ENCODE measurements around the gene NEO1. TPM values are rescaled to one million over a fixed set of nuclear protein-coding genes. Genes with fewer than 3 reads are reported as not detected.
A peak's percentile ranks its signal among the peaks of the same experiment; 100 is the strongest.

The NEO1 gene
- total RNA-seq, 8 experiments from 2014 or later: 21.5 to 98.0 (median 48.5) TPM

DNA sequence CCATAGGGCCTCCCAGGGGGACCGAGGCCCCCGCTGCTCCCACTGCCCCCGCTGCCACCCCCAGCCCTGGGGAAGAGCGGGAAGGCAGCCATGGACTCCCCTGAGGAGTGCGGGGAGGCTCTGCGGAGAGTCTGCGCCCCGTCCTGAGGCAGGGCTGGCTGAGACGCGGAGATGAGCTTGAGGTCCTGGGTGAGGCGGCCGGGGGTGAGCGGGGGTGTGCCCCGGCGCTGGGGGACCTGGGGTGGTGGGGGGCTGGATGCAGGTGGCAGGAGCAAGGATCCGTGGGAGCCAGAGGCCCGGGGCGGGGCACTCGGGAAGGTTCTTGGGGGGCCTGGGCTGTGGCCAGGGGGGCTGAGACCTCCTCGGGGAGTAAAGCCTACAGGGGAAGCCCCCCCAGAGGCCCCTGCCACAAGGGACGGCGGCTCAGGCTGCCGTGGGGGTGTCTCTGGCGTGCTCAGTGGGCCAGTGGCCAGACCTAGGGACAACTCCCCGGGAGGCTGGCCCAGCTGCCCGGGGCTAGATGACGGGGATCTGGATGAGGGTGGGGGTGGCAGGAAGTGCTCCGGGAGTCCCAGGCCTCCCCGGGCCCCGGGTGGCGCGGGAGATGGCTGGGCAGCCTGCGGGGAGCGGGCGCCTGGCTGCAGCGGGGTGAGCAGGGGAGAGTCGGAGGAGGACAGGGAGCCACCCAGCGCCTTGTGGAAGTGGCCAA lies 270.6 kb downstream of the NEO1 start:
- no peak overlapping the region for H3K27ac ChIP-seq
- WGBS, 10 experiments: 90% methylated on average over 2 of the region's 38 CpGs; no CpG with 5 or more reads in 9 of the 10 experiments
- H3K4me1 ChIP-seq (replicated peaks in 1 of 2): peaks cover 33 to 35% of the 10 kb centered on the region in 2 donors
- no peak overlapping the region for H3K4me3 ChIP-seq
- in situ Hi-C loops (cut with MboI; ENCODE audit: low pct_unique_long_range_greater_than_20kb in 2 of 9, low sequenced_read_pairs in 9 of 9, unreplicated experiment in 9 of 9): loop anchor here in 7 of 9 experiments (25.0 kb wide), 4 partner anchors 214 to 389 kb away; partner anchors contain the start of gene CD276 (in 4 of the 7)
- no peak for ATAC-seq (replicated peaks in 6 of 8)

DNA sequence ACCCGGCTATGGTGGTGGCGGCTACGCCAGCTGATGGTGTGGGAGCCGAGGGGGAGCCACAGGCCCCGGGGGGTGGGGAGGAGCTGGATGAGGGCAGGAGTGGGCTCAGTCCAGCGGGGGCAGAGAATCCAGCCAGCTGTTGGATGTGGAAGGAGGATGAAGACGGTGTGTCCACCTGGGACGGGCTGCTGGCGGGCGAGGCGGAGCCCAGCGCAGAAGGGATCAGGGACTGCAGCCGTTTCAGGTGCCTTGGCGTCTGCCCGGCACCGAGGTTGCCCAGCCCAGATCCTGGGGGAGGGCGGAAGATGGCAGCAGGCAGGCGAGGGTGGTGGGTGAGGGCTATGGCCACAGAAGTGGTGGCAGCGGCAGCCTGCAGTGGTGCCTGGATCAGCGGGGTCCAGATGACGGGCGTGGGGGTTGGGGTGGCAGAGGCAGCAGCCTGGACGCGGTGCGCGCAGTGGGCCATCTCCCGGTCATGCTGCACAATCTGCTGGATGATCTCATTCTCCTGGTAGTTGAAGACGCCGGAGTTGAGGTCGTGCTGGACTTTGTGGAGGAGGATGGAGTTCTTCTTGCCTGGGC lies 271.2 kb downstream of the NEO1 start:
- in situ Hi-C loops (cut with MboI; ENCODE audit: low pct_unique_long_range_greater_than_20kb in 2 of 9, low sequenced_read_pairs in 9 of 9, unreplicated experiment in 9 of 9): loop anchor here in 7 of 9 experiments (25.0 kb wide), 4 partner anchors 214 to 389 kb away; partner anchors contain the start of gene CD276 (in 4 of the 7)

DNA sequence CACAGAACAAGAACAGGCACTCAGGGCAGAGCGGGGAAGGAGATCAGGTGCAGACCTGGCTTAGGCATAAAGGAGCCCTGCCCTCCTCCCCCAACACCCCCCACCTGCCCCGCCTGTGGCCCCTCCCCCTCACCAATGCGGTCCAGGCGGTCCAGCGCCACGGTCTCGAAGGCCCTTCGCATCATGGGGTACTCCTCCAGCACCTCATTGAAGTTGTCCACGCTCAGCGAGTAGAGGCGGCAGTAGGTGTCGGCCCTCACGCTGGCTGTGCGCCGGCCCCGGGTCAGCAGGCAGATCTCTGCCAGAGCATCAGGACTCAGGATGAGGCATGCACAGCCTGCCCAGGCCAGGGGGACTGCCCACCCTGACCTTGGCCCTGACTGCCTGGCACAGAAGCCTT lies 271.7 kb downstream of the NEO1 start:
- no peak for ATAC-seq (replicated peaks in 6 of 8)
- Histone ChIP-seq H3K4me1 (replicated peaks in 1 of 2) (peaks cover 22 to 25% of the 10 kb centered on the region in 2 donors), H3K4me3 (no peak overlapping the region), H3K27ac (no peak overlapping the region)
- in situ Hi-C loops (cut with MboI; ENCODE audit: low pct_unique_long_range_greater_than_20kb in 2 of 9, low sequenced_read_pairs in 9 of 9, unreplicated experiment in 9 of 9): loop anchor here in 7 of 9 experiments (25.0 kb wide), 4 partner anchors 213 to 388 kb away; partner anchors contain the start of gene CD276 (in 4 of the 7)
- 93 to 100% methylated on average over 1 to 6 of the region's 16 CpGs; no CpG with 5 or more reads in 8 of the 10 experiments for WGBS, 10 experiments

More for the DNA sequence above, 271.2 kb downstream of the NEO1 start:
- 100% methylated on average over 2 to 3 of the region's 30 CpGs; no CpG with 5 or more reads in 8 of the 10 experiments for WGBS, 10 experiments
- H3K4me1 ChIP-seq (replicated peaks in 1 of 2): peaks cover 27 to 29% of the 10 kb centered on the region in 2 donors
- no peak for ATAC-seq (replicated peaks in 6 of 8)
- no peak overlapping the region for H3K27ac ChIP-seq
- no peak overlapping the region for H3K4me3 ChIP-seq

DNA sequence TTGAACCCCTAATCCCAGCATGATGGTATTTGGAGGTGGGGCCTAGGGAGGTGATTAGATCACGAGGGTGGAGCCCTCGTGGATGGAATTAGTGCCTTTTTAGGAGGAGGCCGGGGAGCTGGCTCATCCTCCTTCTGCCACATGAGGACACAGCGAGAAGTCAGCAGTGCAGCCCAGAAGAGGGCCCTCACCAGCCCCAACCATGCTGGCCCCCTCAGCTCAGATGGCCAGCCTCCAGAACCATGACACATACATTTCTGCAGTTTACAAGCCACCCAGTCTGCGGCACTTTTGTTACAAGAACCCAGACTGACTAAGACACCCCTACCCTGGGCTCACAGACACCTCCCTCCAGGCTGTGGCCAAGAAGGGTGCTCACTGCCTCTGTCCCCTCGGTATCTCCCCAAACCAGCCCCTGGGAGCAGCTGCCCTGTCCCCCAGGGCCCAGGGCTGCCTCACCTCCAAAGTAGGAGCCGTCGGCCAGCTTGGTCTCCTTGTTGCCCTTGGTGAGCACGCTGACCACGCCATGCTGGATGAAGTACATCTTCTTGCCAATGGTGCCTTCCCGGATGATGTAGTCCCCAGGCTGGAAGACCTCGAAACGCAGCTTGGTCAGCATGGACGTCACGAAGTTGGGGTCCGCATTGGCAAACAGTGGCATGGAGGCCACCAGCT lies 272.4 kb downstream of the NEO1 start:
- H3K4me3 ChIP-seq: no peak overlapping the region
- WGBS, 10 experiments: 76 to 100% (median 100%) methylated on average over 1 to 5 of the region's 16 CpGs; no CpG with 5 or more reads in 3 of the 10 experiments
- in situ Hi-C loops (cut with MboI; ENCODE audit: low pct_unique_long_range_greater_than_20kb in 2 of 9, low sequenced_read_pairs in 9 of 9, unreplicated experiment in 9 of 9): loop anchor here in 7 of 9 experiments (25.0 kb wide), 4 partner anchors 213 to 388 kb away; partner anchors contain the start of gene CD276 (in 4 of the 7)
- ATAC-seq (replicated peaks in 6 of 8): no peak
- H3K4me1 ChIP-seq (replicated peaks in 1 of 2): peaks cover 15 to 19% of the 10 kb centered on the region in 2 donors
- no peak overlapping the region for H3K27ac ChIP-seq

DNA sequence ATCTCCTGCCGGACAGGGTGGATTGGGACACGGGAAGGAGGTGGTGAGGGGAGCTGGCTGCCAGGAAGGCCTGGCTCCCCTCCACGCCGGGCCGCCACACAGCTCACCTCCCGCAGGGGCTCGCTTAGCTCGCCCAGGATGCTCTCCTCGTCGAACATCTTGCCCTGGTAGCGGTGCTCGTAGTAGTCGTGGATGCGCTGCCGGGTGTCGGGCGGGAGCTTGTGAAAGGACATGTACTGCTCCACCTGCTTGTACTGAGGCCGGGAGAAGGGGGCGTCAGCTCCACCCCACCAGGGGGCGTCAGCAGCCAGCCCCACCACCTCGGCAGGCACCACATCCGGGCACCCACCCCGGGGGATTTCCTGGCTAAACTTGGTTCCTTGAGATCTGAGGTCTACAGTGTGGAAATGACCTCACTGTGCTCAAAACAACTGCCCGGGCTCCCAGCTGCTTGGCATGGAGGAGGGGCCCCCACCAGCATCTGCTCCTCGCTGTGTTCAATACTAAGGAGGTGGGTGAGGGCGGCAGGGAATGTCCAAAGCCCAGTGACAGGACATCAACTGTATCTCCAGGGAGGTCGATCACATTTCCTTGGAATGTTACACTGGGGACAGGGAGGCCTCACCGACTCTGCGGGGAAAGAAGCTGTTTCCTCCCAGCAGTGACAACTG lies 273.1 kb downstream of the NEO1 start:
- H3K4me1 ChIP-seq (replicated peaks in 1 of 2): peaks cover 9 to 16% of the 10 kb centered on the region in 2 donors
- peak in 3 of 8 experiments; percentile 14 to 60 (median 20) for ATAC-seq (replicated peaks in 6 of 8)
- in situ Hi-C loops (cut with MboI; ENCODE audit: low pct_unique_long_range_greater_than_20kb in 2 of 9, low sequenced_read_pairs in 9 of 9, unreplicated experiment in 9 of 9): no loop called here
- H3K4me3 ChIP-seq: no peak overlapping the region
- H3K27ac ChIP-seq: peak overlapping the region in 1 of 2 donors; percentile 49
- WGBS, 10 experiments: 20 to 90% (median 40%) methylated on average over 1 to 2 of the region's 29 CpGs; no CpG with 5 or more reads in 7 of the 10 experiments

DNA sequence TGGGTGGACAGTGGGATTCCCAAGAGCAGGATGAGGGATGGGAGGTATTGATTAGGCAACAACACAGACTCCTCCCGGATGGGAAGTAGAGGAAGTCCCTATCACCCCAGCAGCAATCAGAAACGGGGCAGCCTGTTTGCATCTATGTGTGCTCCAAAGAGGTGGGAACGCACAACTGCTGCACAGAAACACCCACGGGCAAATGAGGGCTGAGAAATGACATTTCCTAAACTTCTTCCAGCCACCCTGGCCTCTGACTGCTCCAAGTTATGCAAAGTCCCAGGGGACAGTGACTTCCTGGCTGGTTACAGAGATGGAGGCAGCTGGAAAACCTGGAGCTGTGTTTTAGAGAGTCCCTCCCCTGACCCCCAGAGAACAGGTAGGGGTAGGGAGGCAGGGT lies 273.9 kb downstream of the NEO1 start:
- ATAC-seq (replicated peaks in 6 of 8): no peak
- 40 to 72% methylated on average over 1 to 2 of the region's 4 CpGs; no CpG with 5 or more reads in 8 of the 10 experiments for WGBS, 10 experiments
- in situ Hi-C loops (cut with MboI; ENCODE audit: low pct_unique_long_range_greater_than_20kb in 2 of 9, low sequenced_read_pairs in 9 of 9, unreplicated experiment in 9 of 9): no loop called here

DNA sequence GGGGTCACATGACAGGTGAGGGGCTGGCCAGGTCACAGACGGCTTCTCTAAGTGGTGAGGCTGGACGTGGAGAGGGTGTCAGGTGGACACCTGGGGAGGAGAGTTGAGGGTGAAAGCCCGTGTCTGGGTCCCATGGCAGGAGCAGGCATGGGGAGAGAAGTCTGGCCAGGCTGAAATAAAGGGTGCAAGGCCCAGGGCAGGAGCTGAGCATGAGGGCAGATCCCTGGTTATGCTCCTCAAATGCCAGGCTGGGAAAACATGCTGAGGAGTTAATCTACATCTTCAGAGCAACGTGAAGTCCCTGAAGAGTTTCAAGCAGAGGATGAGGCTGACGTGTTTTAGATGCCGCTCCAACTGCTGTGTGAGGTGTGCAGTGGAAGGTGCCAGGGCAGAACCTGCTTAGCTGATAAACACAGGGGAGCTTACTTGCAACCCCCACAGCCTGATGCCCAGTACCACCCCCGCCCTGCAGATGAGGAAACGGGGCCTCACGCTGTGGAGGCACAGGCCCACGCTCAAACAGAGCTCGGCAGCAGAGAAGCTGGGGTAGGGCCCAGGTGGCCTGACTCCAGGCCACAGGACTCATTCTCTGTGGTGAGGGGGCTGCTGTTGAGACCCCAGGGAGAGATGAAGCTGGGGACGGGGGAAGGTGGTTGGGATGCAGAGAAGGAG lies 276.0 kb downstream of the NEO1 start:
- in situ Hi-C loops (cut with MboI; ENCODE audit: low pct_unique_long_range_greater_than_20kb in 2 of 9, low sequenced_read_pairs in 9 of 9, unreplicated experiment in 9 of 9): no loop called here
- WGBS, 10 experiments: 60 to 100% (median 92%) methylated on average over 1 to 8 of the region's 12 CpGs; no CpG with 5 or more reads in 1 of the 10 experiments
- Histone ChIP-seq H3K27ac (no peak overlapping the region), H3K4me1 (replicated peaks in 1 of 2) (peaks cover 6 to 7% of the 10 kb centered on the region in 2 donors), H3K4me3 (no peak overlapping the region)
- ATAC-seq (replicated peaks in 6 of 8): no peak

More for the DNA sequence above, 273.9 kb downstream of the NEO1 start:
- Histone ChIP-seq H3K4me1 (replicated peaks in 1 of 2) (peaks cover 16% of the 10 kb centered on the region in 2 donors), H3K4me3 (no peak overlapping the region), H3K27ac (peak overlapping the region in 1 of 2 donors; percentile 4)

DNA sequence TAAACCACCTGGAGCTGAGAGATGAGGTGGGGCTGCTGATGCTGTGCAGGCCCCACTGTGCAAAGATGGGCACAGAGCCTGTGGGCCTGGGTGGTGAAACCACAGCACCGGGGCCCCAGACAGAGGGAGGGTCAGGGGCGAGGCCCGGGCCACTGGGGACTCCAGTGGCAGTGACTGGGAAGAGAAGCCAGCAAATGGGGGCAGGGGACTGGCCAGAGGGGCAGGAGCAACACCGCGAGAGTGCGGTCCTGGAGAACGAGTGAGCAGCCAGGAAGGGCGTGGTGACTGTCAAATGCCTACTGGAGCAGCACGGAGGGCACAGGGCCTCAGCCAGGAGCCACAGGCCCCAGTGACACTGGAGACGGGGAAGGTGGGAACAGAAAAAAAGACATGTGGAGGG lies 276.7 kb downstream of the NEO1 start:
- 67 to 100% (median 100%) methylated on average over 1 to 5 of the region's 10 CpGs; no CpG with 5 or more reads in 5 of the 10 experiments for WGBS, 10 experiments
- peaks cover 6 to 7% of the 10 kb centered on the region in 2 donors for H3K4me1 ChIP-seq (replicated peaks in 1 of 2)
- no peak overlapping the region for H3K27ac ChIP-seq
- in situ Hi-C loops (cut with MboI; ENCODE audit: low pct_unique_long_range_greater_than_20kb in 2 of 9, low sequenced_read_pairs in 9 of 9, unreplicated experiment in 9 of 9): no loop called here
- H3K4me3 ChIP-seq: no peak overlapping the region
- ATAC-seq (replicated peaks in 6 of 8): no peak

DNA sequence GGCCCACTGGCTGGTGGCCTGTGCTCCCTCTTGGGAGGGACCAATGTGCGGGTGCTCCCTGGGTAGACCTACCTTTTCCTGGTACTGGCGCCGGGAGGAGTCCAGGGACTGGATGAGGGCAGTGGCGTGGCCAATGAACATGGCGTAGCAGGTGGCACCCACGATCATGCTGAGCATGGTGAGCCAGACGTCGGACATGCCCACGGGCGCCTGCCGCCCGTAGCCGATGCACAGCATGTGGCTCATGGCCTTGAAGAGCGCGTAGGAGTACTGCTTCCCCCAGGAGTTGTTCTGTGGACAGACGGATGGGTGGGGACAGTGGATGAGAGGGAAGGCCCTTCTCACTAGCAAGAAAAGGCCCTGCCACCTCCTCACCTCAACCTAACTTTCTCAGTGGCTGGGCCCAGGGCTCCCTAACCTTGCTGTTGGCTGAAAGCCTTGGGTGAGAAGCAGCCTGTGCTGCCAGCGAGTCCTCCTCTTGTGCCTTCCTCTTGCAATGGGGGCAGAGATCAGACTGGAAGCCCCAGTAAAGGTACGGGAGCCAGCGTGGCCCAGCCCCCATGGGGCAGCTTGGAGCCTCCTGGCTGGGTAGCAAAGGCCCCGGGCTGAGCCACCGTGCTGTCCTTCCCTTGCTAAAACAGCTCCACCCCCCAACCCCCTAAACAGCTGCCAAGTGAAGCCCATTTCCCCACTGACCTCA lies 277.4 kb downstream of the NEO1 start:
- Histone ChIP-seq H3K4me1 (replicated peaks in 1 of 2) (peaks cover 6 to 7% of the 10 kb centered on the region in 2 donors), H3K4me3 (no peak overlapping the region), H3K27ac (no peak overlapping the region)
- 60 to 100% (median 100%) methylated on average over 1 to 3 of the region's 21 CpGs; no CpG with 5 or more reads in 6 of the 10 experiments for WGBS, 10 experiments
- in situ Hi-C loops (cut with MboI; ENCODE audit: low pct_unique_long_range_greater_than_20kb in 2 of 9, low sequenced_read_pairs in 9 of 9, unreplicated experiment in 9 of 9): no loop called here
- ATAC-seq (replicated peaks in 6 of 8): peak in 1 of 8 experiments; percentile 12

DNA sequence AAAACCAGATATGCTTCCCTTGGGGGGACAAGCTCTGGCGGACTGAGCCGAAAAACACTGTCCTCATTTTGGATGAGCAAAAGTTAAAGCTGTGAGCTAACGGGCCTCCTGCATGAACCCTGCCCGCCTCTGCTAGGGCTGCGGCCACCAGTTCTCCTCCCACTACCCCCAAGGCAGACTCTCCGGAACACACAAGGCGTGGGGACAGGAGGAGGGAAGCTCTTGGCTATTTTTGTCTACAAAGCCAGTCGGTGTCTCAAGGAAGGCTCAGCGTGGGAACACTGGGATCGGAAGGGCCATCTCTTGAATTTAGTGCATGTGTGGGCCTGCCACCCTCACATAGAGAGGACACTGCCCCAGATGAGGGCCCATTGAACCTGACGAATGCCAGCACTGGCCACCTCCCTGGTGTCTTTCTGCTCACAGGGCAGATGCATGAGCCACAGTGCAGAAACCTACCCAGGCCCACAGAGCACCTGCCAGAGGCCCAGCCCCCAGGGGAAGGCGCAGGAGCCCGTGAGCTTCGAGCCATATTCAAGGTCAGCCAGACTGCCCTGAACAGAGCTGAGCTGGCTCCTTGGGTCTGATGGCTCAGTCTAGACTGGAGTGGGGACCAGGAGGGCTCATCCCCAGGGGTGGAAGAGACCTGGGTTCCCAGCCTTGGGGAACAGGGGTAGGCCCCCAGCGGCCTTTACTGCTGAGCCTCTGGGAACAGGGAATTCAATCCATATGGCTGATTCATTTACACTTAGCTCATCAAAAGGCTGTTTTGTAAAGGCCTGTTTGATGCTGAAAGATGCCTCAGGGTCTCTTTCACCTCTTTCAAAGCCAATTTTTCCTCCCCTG lies 278.2 kb downstream of the NEO1 start:
- ATAC-seq (replicated peaks in 6 of 8): peak in 3 of 8 experiments; percentile 43 to 51 (median 44)

DNA sequence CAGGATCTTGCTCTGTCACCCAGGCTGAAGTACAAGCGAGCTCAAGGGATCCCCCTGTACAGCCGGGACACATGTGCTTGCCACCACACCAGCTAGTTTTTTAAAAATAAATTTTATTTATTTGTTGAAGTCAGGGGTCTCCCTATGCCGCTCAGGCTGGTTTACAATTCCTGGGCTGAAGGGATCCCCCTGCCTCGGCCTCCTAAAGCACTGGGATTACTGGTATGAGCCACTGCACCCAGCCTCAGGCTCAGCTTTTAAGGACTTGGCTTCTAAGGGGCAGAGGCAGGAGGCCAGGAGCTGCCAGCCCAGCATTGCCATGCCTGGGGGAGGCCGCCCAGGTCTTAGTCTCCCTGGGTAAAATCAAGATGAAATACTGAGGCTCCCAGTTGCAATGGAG lies 279.2 kb downstream of the NEO1 start:
- 41 to 100% (median 93%) methylated on average over 1 to 4 of the region's 5 CpGs; no CpG with 5 or more reads in 2 of the 10 experiments for WGBS, 10 experiments
- Histone ChIP-seq H3K4me3 (no peak overlapping the region), H3K27ac (no peak overlapping the region), H3K4me1 (replicated peaks in 1 of 2) (peaks cover 0 to 7% of the 10 kb centered on the region in 2 donors)
- ATAC-seq (replicated peaks in 6 of 8): no peak
- in situ Hi-C loops (cut with MboI; ENCODE audit: low pct_unique_long_range_greater_than_20kb in 2 of 9, low sequenced_read_pairs in 9 of 9, unreplicated experiment in 9 of 9): no loop called here

More for the DNA sequence above, 278.2 kb downstream of the NEO1 start:
- in situ Hi-C loops (cut with MboI; ENCODE audit: low pct_unique_long_range_greater_than_20kb in 2 of 9, low sequenced_read_pairs in 9 of 9, unreplicated experiment in 9 of 9): no loop called here
- WGBS, 10 experiments: 22 to 92% (median 80%) methylated on average over 2 to 7 of the region's 15 CpGs; no CpG with 5 or more reads in 5 of the 10 experiments
- Histone ChIP-seq H3K4me3 (no peak overlapping the region), H3K27ac (no peak overlapping the region), H3K4me1 (replicated peaks in 1 of 2) (peaks cover 5 to 7% of the 10 kb centered on the region in 2 donors)
